Ovary (tissue), 3 donors: ENCODE measurements around the gene ACTL7B.

ENCODE experiments used
- CTCF ChIP-seq, 3 donors: fragments of 450-650 bp in 2 of 3; fragments of 200-600 bp in 1 of 3; IDR thresholded peaks; one replicate each; pipeline versions ENCODE4 v1.5.1 to v1.8.0; 2016 to 2022; ENCODE audit warnings: antibody characterized with exemption in 3 of 3, mild to moderate bottlenecking in 1 of 3
- POLR2A ChIP-seq: fragments of 450-650 bp; IDR thresholded peaks from one replicate; pipeline ENCODE4 v1.6.1; 2017; ENCODE audit warnings: antibody characterized with exemption, mild to moderate bottlenecking, moderate library complexity
- donor health status: DM: no; HTN: no; CAD: no.

GRCh38 chr9:108842610-108843295, 13.0 kb downstream of the ACTL7B start:
- TF ChIP-seq CTCF (IDR thresholded peaks at IDR 0.05): no peak
- no peak for TF ChIP-seq POLR2A
